Astrocyte (in vitro differentiated cells and primary cell): Measurements from ENCODE around the gene MAFF. TPM values are rescaled to one million over a fixed set of nuclear protein-coding genes. Genes with fewer than 3 reads are reported as not detected.
A peak's percentile ranks its signal among the peaks of the same experiment; 100 is the strongest.

Experiments
- DNase-seq: peaks from one replicate; pipeline ENCODE4 v3.0.0-alpha.2; 2010; ENCODE audit warnings: low read depth
- FAIRE-seq: peaks from 2 replicates; lab custom pipeline; 2011; peaks lifted over from hg19 to GRCh38; lab: Jason Lieb, UNC
- H2AFZ ChIP-seq: 2 replicates; pipeline ENCODE4 v1.6.0; 2012; ENCODE audit warnings: low read depth, low read length, inconsistent platforms
- H3K27ac ChIP-seq: 2 replicates; pipeline ENCODE4 v1.5.1; 2011; ENCODE audit warnings: low read depth, low read length, inconsistent platforms
- H3K27me3 ChIP-seq: 2 replicates; pipeline ENCODE4 v1.6.0; 2011; ENCODE audit warnings: low read length, inconsistent platforms; ENCODE audit not compliant: insufficient read depth
- H3K36me3 ChIP-seq: 2 replicates; pipeline ENCODE4 v1.5.1; 2011; ENCODE audit warnings: low read length, inconsistent platforms; ENCODE audit not compliant: insufficient read depth
- H3K4me1 ChIP-seq: 2 replicates; pipeline ENCODE4 v1.5.1; 2011; ENCODE audit warnings: low read length, inconsistent platforms; ENCODE audit not compliant: insufficient read depth
- H3K4me2 ChIP-seq: 2 replicates; pipeline ENCODE4 v1.6.0; 2012; ENCODE audit warnings: low read length, inconsistent platforms
- H3K4me3 ChIP-seq: 2 replicates; pipeline ENCODE4 v1.5.1; 2011; ENCODE audit warnings: low read depth, mild to moderate bottlenecking, low read length, inconsistent platforms; ENCODE audit not compliant: insufficient read depth
- H3K79me2 ChIP-seq: 2 replicates; pipeline ENCODE4 v1.6.0; 2012; ENCODE audit warnings: mild to moderate bottlenecking, low read length, inconsistent platforms; ENCODE audit not compliant: insufficient read depth
- H3K9ac ChIP-seq: 2 replicates; pipeline ENCODE4 v1.6.0; 2012; ENCODE audit warnings: mild to moderate bottlenecking, low read length, inconsistent platforms
- H3K9me3 ChIP-seq: 2 replicates; pipeline ENCODE4 v1.5.1; 2012; ENCODE audit warnings: low read depth, mild to moderate bottlenecking, low read length, inconsistent platforms; ENCODE audit not compliant: insufficient read depth
- H4K20me1 ChIP-seq: 2 replicates; pipeline ENCODE4 v1.6.0; 2012; ENCODE audit warnings: low read length, inconsistent platforms; ENCODE audit not compliant: insufficient read depth
- H3K27ac Mint-ChIP-seq: one replicate; pipeline ENCODE4 v1.8.0; 2021; ENCODE audit warnings: mild to moderate bottlenecking, mixed read lengths; ENCODE audit not compliant: unreplicated experiment
- H3K27me3 Mint-ChIP-seq: one replicate; pipeline ENCODE4 v1.8.0; 2021; ENCODE audit warnings: low read depth, mixed read lengths; ENCODE audit not compliant: unreplicated experiment
- H3K36me3 Mint-ChIP-seq: one replicate; pipeline ENCODE4 v1.8.0; 2021; ENCODE audit warnings: low read depth, mixed read lengths; ENCODE audit not compliant: unreplicated experiment
- H3K4me1 Mint-ChIP-seq: one replicate; pipeline ENCODE4 v1.8.0; 2021; ENCODE audit warnings: low read depth, mixed read lengths; ENCODE audit not compliant: unreplicated experiment
- H3K4me3 Mint-ChIP-seq: one replicate; pipeline ENCODE4 v1.8.0; 2021; ENCODE audit warnings: mild to moderate bottlenecking, moderate library complexity, mixed read lengths; ENCODE audit not compliant: unreplicated experiment
- H3K9me3 Mint-ChIP-seq: one replicate; pipeline ENCODE4 v1.8.0; 2021; ENCODE audit warnings: mild to moderate bottlenecking, mixed read lengths; ENCODE audit not compliant: unreplicated experiment
- EZH2 ChIP-seq: IDR thresholded peaks from 2 replicates; pipeline ENCODE4 v1.6.1; 2012; ENCODE audit warnings: mild to moderate bottlenecking, low read length, inconsistent platforms; ENCODE audit not compliant: insufficient read depth
- total RNA-seq: library from RNA; stranded (reverse); gene quantifications from 2 replicates; pipeline ENCODE4 v1.2.1, GENCODE V29; 2021
- TF ChIP-seq, protein P1 (sequence below): IDR thresholded peaks from 2 replicates; pipeline ENCODE4 v1.5.1; 2011; ENCODE audit warnings: low read depth, mild to moderate bottlenecking, inconsistent platforms, low read length, moderate library complexity; ENCODE audit not compliant: insufficient read depth

Gene MAFF
- total RNA-seq, 1 donor from 2014 or later = 18.2 TPM

- Mint-ChIP-seq H3K9me3 (no peaks in the 10 kb centered on the region), H3K4me1 (peaks cover 32% of the 10 kb centered on the region), H3K36me3 (peaks cover 7% of the 10 kb centered on the region), H3K27me3 (no peaks in the 10 kb centered on the region), H3K27ac (peak overlapping the region; percentile 85), H3K4me3 (no peak overlapping the region)
- FAIRE-seq (no peak), DNase-seq (no peak)
- Histone ChIP-seq H3K27ac (peak overlapping the region; percentile 98), H3K4me3 (no peak overlapping the region), H3K79me2 (no peaks in the 10 kb centered on the region), H3K9me3 (no peaks in the 10 kb centered on the region), H3K4me1 (peaks cover 27% of the 10 kb centered on the region), H4K20me1 (no peaks in the 10 kb centered on the region), H3K9ac (peak overlapping the region; percentile 80), H3K36me3 (peaks cover 7% of the 10 kb centered on the region), H3K27me3 (no peaks in the 10 kb centered on the region), H2AFZ (no peak overlapping the region), H3K4me2 (no peak overlapping the region)
- TF ChIP-seq EZH2 = no peak
- TF ChIP-seq, protein P1, sequence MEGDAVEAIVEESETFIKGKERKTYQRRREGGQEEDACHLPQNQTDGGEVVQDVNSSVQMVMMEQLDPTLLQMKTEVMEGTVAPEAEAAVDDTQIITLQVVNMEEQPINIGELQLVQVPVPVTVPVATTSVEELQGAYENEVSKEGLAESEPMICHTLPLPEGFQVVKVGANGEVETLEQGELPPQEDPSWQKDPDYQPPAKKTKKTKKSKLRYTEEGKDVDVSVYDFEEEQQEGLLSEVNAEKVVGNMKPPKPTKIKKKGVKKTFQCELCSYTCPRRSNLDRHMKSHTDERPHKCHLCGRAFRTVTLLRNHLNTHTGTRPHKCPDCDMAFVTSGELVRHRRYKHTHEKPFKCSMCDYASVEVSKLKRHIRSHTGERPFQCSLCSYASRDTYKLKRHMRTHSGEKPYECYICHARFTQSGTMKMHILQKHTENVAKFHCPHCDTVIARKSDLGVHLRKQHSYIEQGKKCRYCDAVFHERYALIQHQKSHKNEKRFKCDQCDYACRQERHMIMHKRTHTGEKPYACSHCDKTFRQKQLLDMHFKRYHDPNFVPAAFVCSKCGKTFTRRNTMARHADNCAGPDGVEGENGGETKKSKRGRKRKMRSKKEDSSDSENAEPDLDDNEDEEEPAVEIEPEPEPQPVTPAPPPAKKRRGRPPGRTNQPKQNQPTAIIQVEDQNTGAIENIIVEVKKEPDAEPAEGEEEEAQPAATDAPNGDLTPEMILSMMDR = no peak
These were observed 18.4 kb downstream of the MAFF start for GRCh38 chr22:38220163-38220562.

- peaks cover 27% of the 10 kb centered on the region for H3K4me1 ChIP-seq
- peaks cover 7% of the 10 kb centered on the region for H3K36me3 ChIP-seq
- no peak overlapping the region for H3K27ac ChIP-seq
- H3K9me3 ChIP-seq = no peaks in the 10 kb centered on the region
- H3K9me3 Mint-ChIP-seq = no peaks in the 10 kb centered on the region
- H3K27me3 ChIP-seq = no peaks in the 10 kb centered on the region
- H3K36me3 Mint-ChIP-seq = peaks cover 9% of the 10 kb centered on the region
- H3K27me3 Mint-ChIP-seq = no peaks in the 10 kb centered on the region
- H3K4me3 Mint-ChIP-seq = no peak overlapping the region
- no peak overlapping the region for H2AFZ ChIP-seq
- no peaks in the 10 kb centered on the region for H3K79me2 ChIP-seq
- H4K20me1 ChIP-seq = no peaks in the 10 kb centered on the region
- no peak for TF ChIP-seq EZH2
- TF ChIP-seq, protein P1 = no peak
- H3K4me3 ChIP-seq = no peak overlapping the region
- H3K4me1 Mint-ChIP-seq = peaks cover 28% of the 10 kb centered on the region
- H3K27ac Mint-ChIP-seq = no peak overlapping the region
- H3K9ac ChIP-seq = no peak overlapping the region
- H3K4me2 ChIP-seq = no peak overlapping the region
- DNase-seq (no peak), FAIRE-seq (no peak)
These were observed 19.0 kb downstream of the MAFF start for GRCh38 chr22:38220653-38221386.

DNA sequence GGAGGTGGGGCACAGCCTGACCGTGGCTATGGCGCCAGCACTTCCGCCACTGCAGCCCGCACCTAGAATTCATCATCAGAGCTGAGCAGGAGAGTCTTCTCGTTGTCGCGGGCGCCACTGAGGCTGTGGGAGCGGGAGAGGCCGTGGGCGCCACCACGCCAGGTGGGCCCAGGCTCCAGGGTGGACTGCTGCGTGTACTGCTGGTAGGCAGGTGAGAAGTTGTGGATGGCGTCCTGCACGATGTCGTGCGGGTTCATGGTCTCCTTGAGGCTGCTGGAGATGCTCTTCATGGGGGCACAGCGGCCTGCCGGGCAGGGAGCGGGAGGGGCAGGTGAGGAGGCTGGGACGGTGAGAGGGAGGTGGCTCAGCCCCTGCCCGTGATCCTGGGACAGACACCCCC is 19.6 kb downstream of the MAFF start:
- no peak overlapping the region for H3K4me3 ChIP-seq
- H3K4me1 Mint-ChIP-seq = peaks cover 28% of the 10 kb centered on the region
- H3K27ac ChIP-seq = no peak overlapping the region
- no peaks in the 10 kb centered on the region for H3K9me3 Mint-ChIP-seq
- no peak overlapping the region for H3K4me2 ChIP-seq
- peaks cover 10% of the 10 kb centered on the region for H3K36me3 ChIP-seq
- no peaks in the 10 kb centered on the region for H3K27me3 ChIP-seq
- H3K36me3 Mint-ChIP-seq = peaks cover 9% of the 10 kb centered on the region
- no peak for DNase-seq
- TF ChIP-seq EZH2 = no peak
- TF ChIP-seq, protein P1 = no peak
- no peak overlapping the region for H2AFZ ChIP-seq
- H3K4me3 Mint-ChIP-seq = no peak overlapping the region
- H3K79me2 ChIP-seq = no peaks in the 10 kb centered on the region
- FAIRE-seq = no peak
- H3K9me3 ChIP-seq = no peaks in the 10 kb centered on the region
- no peak overlapping the region for H3K9ac ChIP-seq
- H3K4me1 ChIP-seq = peaks cover 27% of the 10 kb centered on the region
- H3K27me3 Mint-ChIP-seq = no peaks in the 10 kb centered on the region
- H4K20me1 ChIP-seq = no peaks in the 10 kb centered on the region
- H3K27ac Mint-ChIP-seq = no peak overlapping the region
